Islet of Langerhans (tissue), 1 donor: Measurements from ENCODE around the gene PRDM1.

Experiments used
- FAIRE-seq: peaks from one replicate; lab custom pipeline; 2011; peaks lifted over from hg19 to GRCh38; lab: Jason Lieb, UNC

Gene PRDM1

DNA sequence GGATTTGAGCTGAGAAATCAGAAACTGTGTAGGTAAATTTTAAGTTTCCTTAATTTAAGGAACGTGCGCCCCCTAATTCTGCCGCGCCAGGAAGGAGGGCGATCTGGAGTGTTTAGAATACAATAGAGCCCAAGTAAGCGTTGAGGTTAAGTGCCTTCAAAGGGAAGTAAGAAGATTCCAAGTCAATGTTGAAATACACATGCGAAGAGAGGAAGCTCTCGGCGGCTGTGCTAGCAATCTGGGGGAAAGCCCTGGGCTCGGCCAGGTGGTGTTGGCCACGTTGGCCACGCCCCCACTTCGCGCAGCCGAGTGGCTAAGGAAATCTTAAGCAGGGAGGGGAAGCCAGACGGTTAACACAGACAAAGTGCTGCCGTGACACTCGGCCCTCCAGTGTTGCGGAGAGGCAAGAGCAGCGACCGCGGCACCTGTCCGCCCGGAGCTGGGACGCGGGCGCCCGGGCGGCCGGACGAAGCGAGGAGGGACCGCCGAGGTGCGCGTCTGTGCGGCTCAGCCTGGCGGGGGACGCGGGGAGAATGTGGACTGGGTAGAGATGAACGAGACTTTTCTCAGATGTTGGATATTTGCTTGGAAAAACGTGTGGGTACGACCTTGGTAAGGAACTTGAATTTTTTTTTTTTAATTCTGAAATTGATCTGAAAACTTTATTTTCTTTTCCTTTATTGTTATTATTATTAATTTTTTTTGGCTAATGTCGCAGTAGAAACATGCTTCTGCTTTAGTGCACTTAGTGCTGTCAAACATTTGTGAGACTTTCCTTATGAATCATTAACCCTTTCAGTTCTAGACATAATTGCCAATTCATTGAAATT, at the start of gene PRDM1:
Gene PRDM1 (plus strand): TSS at position 353 of the 830 bp plus-strand sequence. CDS start 218 bp downstream, at position 571.
- no peak for FAIRE-seq

GRCh38 chr6:106037060-106037459, 49.1 kb upstream of the PRDM1 start:
- FAIRE-seq, result no peak

DNA sequence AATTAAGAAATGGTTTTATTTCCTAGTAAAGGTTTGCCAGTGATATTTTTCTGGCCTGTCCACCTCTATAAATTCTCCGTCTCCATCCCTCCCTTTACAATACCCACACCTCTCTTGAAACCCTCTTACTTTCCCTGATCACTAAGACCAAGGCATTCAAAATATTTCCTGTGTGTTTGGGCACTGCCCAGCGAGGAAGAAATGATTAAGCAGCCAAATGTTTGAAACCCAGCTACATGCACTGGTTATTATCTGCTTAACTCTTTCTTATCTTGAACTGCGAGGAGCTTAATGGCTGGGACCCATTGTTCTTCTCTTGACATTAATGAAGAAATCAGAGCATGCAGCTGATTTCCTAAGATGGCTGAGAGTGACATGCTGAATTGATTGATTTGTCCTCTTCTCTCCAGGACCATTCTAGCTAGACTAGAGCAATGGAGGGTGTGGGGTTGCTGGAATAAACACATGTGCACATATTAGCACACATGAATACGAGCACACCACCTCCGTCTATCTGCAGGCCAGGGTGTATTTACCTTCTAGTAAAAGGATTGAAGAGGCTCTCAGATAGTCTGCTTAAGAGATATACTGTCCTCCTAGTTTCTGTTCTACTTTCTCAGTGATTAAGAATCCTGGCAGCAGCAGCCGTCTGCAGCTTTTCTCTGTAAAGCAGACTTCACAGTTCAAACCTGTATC, 46.1 kb upstream of the PRDM1 start:
- no peak for FAIRE-seq

DNA sequence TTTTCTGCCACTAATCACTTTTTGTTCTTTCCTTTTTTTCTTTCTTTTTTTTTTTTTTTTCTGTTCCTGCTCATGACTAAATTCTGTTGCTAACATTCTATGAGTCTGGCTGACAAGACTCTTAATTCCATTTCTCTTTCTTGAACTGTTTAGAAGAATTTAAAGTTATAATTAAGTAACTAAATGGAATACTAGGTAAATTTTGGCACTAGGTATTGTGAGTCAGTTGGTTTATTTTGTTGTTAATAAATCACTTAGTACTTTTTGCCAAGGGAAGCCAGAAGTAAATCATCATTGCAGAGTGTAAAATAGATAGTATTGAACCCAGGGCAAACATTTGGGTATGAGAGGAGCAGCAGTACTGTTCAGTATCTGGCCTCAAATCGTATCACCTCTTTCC, 42.0 kb upstream of the PRDM1 start:
- no peak for FAIRE-seq

DNA sequence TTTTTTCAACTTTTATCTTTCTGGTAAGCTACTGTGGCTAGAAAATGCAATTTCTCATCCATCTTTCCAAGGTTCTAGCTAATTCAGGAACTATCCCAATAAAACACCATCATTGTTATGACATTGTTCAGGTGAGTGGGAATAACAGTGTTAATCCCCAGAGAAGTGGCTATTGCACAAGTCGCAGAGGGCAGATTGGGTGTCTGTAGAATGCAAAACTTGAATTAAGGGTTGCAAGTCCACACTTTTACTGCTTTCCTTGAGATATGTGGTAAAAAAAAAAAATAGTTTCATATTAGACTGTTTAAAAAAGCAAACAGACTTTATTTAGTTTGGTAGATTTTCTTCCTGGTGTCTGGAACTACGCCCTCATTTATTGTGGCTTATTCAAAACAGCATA, 41.1 kb upstream of the PRDM1 start:
- no peak for FAIRE-seq

DNA sequence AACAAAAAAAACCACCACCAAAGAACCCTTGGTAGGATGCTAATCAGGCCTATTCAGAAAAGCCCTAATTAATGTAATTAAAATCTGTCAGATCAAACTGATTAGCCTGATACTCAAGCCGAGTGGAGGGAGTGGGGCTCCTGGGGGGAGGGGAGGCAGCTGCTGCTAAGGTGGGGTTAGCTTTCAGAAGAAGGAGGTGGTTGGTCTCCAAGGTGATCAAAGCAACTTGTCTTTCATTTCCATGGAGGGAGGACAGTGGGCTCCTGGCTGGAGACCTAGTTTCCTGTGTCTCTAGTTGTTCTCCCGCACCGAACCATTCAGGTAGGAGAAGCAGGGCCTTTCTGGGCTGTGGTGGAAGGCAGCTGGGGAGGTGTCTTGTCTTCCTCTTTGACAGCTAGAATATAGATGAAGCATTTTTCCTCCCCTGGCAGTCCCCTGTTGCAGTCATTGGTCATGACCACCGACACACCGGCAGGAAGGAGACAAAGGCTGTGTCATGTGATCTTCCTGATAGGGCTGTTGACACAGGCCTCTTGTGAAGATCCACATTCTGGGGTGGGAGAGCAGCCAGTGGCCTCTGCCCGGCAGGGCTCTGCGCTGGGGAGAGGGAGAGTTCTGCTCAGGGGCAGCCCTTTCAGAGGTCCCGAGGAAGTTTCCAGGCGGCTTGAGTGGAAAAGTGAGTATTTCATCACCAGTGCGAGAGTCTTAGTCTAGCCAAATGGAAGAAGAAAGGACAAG, 39.9 kb upstream of the PRDM1 start:
- FAIRE-seq, result no peak

GRCh38 chr6:106046854-106047200, 39.3 kb upstream of the PRDM1 start:
- FAIRE-seq, result no peak

DNA sequence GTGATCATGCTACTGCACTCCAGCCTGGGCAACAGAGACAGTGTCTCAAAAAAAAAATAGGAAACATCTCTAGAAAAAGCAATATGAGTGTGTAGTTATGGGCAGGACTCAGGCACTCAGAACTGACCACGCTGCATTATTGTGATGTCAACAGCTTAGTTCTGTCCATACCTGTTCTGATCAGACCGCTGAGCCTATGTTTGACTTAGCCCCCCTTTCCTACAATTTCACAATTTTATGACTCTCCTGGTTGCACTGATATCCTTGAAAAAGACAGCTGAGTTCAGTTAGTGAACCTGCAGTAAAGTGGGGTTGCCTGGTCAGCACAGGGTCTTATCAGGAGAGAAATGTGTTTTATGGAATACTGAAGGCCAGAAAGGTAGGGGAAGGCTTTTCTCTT, 37.8 kb upstream of the PRDM1 start:
- no peak for FAIRE-seq

DNA sequence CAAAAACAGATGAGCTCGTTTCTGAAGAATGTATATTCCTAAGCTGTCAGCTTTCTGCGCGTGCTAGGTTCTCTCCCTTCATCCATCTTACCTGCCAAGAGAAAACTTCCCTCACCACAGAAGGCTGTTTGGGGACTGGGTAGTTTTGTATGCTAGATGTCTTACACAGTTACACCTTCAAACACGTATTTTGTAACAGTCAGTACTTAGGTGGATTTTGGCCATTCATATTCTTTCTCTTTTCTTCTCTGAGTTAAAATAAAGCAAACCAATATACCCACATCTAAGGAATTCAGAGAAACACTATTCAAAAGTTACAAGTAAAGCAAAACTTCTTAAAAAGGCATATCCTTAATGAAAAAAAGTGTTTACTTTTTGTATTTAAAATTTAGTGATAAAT, 35.6 kb upstream of the PRDM1 start:
- FAIRE-seq, result no peak

GRCh38 chr6:106051226-106051625, 34.9 kb upstream of the PRDM1 start:
- no peak for FAIRE-seq

GRCh38 chr6:106053484-106054205, 32.5 kb upstream of the PRDM1 start:
- no peak for FAIRE-seq

- no peak for FAIRE-seq
Observed at GRCh38 chr6:106055489-106055888, 30.6 kb upstream of the PRDM1 start.

- FAIRE-seq, result no peak
Observed at GRCh38 chr6:106056060-106056745, 29.9 kb upstream of the PRDM1 start.

GRCh38 chr6:106056746-106057390, 29.3 kb upstream of the PRDM1 start:
- FAIRE-seq, result no peak

GRCh38 chr6:106059331-106059730, 26.8 kb upstream of the PRDM1 start:
- FAIRE-seq, result no peak

DNA sequence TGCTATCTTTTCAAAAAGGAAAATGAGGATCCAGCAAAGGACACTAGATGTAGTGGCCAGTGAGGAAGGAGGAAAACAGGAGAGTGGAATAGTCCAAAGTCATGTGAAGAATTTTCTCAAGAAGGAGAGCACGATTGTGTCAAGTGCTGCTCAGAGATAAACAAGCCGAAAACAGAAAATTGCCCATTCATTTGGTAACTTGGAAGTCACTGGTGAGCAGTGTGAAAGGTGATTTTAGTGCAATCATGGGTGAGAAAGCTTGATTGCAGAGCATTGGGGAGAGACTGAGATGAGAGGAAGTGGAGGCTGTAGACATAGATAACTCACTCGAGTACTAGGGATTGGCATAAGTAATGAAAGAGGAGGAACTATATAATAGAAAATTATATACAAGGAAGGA, 26.0 kb upstream of the PRDM1 start:
- no peak for FAIRE-seq

DNA sequence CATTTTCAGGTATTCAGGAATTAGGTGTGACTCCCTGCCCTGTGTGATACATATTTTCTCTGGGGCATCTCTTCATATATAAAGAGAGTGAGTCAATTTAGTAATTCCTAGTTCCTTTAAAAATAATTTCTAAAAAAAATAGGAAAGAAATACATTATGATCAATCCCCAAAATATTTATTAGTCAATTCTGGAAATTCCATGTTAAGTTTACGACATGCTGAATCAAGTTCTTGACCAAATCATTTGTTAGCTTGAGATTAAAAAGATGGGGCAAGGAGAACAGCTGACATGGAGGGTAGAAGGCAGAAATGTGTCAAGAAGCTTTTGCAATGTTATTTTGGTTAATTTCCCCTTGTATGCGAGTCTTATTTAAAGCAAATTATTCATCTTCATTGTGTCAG, 22.7 kb upstream of the PRDM1 start:
- FAIRE-seq, result no peak

DNA sequence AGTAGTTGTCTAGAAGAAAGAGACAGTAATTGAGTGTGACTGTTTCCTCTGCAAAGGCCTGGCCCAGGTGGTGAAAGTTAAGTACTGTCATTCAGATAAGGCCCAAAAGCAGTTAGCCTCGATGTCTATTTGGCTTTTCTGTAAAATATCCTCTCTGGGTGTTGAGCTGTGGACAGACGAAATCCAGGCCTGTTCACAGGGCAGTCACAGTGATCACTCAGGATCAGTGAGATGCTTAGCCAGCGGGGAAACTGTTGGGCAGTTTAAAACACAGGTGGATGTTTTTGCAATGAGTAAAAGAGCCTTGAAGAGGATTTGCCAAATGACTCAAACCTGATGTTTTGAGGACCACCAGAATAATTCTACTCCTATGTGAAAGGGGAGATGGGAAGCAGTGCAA, 22.0 kb upstream of the PRDM1 start:
- no peak for FAIRE-seq

- FAIRE-seq, result no peak
Observed at GRCh38 chr6:106064756-106065155, 21.4 kb upstream of the PRDM1 start.

- no peak for FAIRE-seq
Observed at GRCh38 chr6:106066989-106067388, 19.1 kb upstream of the PRDM1 start.

DNA sequence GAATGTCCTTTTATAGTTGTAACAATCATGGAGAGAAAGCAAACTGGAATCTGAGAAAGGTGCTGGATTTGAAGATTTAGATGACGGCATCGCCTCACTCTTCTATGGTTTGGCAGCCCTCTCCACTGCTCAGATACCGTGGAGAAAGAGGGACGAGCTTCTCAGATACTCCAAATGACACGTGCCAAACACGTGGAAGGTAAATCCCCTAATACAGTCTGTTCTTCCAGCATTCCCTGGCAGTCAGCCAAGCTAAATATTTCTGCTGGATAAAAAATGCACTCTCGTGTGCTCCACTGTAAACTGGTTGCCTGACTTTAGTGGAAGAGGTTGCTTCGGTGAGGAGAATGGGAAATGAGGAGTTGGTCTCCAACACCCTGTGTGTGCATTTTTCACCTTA, 16.7 kb upstream of the PRDM1 start:
- no peak for FAIRE-seq
